SK-N-SH treated with all-trans-retinoic acid at 6 μM for 48 hours (cell line): Measurements from ENCODE around the gene NSRP1.

Source experiments
- ATAC-seq: fragments of 200-7000 bp; cut with Tn5 transposase; 3 replicates; pipeline ENCODE4 v1.9.1; 2020; ENCODE audit warnings: mild to moderate bottlenecking, moderate library complexity
- ARNTL ChIP-seq: fragments of 450-650 bp; formaldehyde crosslinking; IDR thresholded peaks from 2 replicates; pipeline ENCODE4 v1.5.0; 2020; ENCODE audit warnings: low read depth, mild to moderate bottlenecking, moderate library complexity, borderline replicate concordance
- BACH2 ChIP-seq: fragments of 250-450 bp; sonication (Bioruptor Pico); IDR thresholded peaks from 2 replicates; pipeline ENCODE4 v1.9.0; 2021; ENCODE audit warnings: mild to moderate bottlenecking, borderline replicate concordance
- CREB5 ChIP-seq: fragments of 250-450 bp; sonication (Bioruptor Pico); IDR thresholded peaks from 2 replicates; pipeline ENCODE4 v1.5.1; 2020; ENCODE audit warnings: low read depth, mild to moderate bottlenecking, moderate library complexity
- CSDC2 ChIP-seq: fragments of 250-450 bp; sonication (Bioruptor Pico); IDR thresholded peaks from 2 replicates; pipeline ENCODE4 v1.5.0; 2020; ENCODE audit warnings: mild to moderate bottlenecking, moderate library complexity
- CSRNP3 ChIP-seq: fragments of 250-450 bp; sonication (Bioruptor Pico); IDR thresholded peaks from 2 replicates; pipeline ENCODE4 v1.5.1; 2021; ENCODE audit warnings: mild to moderate bottlenecking, moderate library complexity
- GLIS3 ChIP-seq: fragments of 250-450 bp; sonication (Bioruptor Pico); IDR thresholded peaks from 2 replicates; pipeline ENCODE4 v1.5.0; 2020; ENCODE audit warnings: mild to moderate bottlenecking, moderate library complexity
- ISL1 ChIP-seq: fragments of 250-450 bp; sonication (Bioruptor Pico); IDR thresholded peaks from 2 replicates; pipeline ENCODE4 v2.1.2; 2022; ENCODE audit warnings: mild to moderate bottlenecking, moderate library complexity
- OSR1 ChIP-seq: fragments of 250-450 bp; sonication (Bioruptor Pico); IDR thresholded peaks from 2 replicates; pipeline ENCODE4 v1.8.0; 2022; ENCODE audit warnings: moderate library complexity, mild to moderate bottlenecking, inconsistent platforms
- PPARA ChIP-seq: fragments of 250-450 bp; sonication (Bioruptor Pico); IDR thresholded peaks from 2 replicates; pipeline ENCODE4 v1.5.0; 2020; ENCODE audit warnings: mild to moderate bottlenecking, borderline replicate concordance
- RARB ChIP-seq: fragments of 250-450 bp; sonication (Bioruptor Pico); IDR thresholded peaks from 2 replicates; pipeline ENCODE4 v1.8.0; 2021; ENCODE audit warnings: mild to moderate bottlenecking, moderate library complexity
- SNAI2 ChIP-seq: fragments of 250-450 bp; sonication (Bioruptor Pico); IDR thresholded peaks from 2 replicates; pipeline ENCODE4 v1.5.0; 2020; ENCODE audit warnings: mild to moderate bottlenecking, moderate library complexity
- TCF4 ChIP-seq: fragments of 250-450 bp; sonication (Bioruptor Pico); IDR thresholded peaks from 2 replicates; pipeline ENCODE4 v1.8.0; 2021; ENCODE audit warnings: mild to moderate bottlenecking, moderate library complexity, borderline replicate concordance
- TSHZ2 ChIP-seq: fragments of 250-450 bp; sonication (Bioruptor Pico); IDR thresholded peaks from 2 replicates; pipeline ENCODE4 v1.5.0; 2020; ENCODE audit warnings: mild to moderate bottlenecking, moderate library complexity
- ZC3H10 ChIP-seq: fragments of 250-450 bp; sonication (Bioruptor Pico); IDR thresholded peaks from 2 replicates; pipeline ENCODE4 v1.5.1; 2021; ENCODE audit warnings: mild to moderate bottlenecking, moderate library complexity
- ZFP3 ChIP-seq: fragments of 250-450 bp; sonication (Bioruptor Pico); IDR thresholded peaks from 2 replicates; pipeline ENCODE4 v1.5.0; 2020; ENCODE audit warnings: mild to moderate bottlenecking, moderate library complexity
- ZFP30 ChIP-seq: fragments of 450-650 bp; formaldehyde crosslinking; IDR thresholded peaks from 2 replicates; pipeline ENCODE4 v1.5.0; 2022; ENCODE audit warnings: mild to moderate bottlenecking, moderate library complexity
- ZNF565 ChIP-seq: fragments of 450-650 bp; formaldehyde crosslinking; conservative IDR thresholded peaks from 2 replicates; pipeline ENCODE4 v1.5.0; 2020; ENCODE audit warnings: low read depth, mild to moderate bottlenecking, moderate library complexity
- ZNF70 ChIP-seq: fragments of 450-650 bp; formaldehyde crosslinking; IDR thresholded peaks from 2 replicates; pipeline ENCODE4 v1.5.0; 2020; ENCODE audit warnings: mild to moderate bottlenecking, moderate library complexity
- ZNF8 ChIP-seq: fragments of 450-650 bp; formaldehyde crosslinking; IDR thresholded peaks from 2 replicates; pipeline ENCODE4 v1.5.0; 2020; ENCODE audit warnings: mild to moderate bottlenecking, moderate library complexity
- TF ChIP-seq, protein P1 (sequence below): fragments of 250-450 bp; sonication (Bioruptor Pico); IDR thresholded peaks from 2 replicates; pipeline ENCODE4 v1.8.0; 2021; ENCODE audit warnings: low read depth, mild to moderate bottlenecking, moderate library complexity, borderline replicate concordance

NSRP1 gene

DNA sequence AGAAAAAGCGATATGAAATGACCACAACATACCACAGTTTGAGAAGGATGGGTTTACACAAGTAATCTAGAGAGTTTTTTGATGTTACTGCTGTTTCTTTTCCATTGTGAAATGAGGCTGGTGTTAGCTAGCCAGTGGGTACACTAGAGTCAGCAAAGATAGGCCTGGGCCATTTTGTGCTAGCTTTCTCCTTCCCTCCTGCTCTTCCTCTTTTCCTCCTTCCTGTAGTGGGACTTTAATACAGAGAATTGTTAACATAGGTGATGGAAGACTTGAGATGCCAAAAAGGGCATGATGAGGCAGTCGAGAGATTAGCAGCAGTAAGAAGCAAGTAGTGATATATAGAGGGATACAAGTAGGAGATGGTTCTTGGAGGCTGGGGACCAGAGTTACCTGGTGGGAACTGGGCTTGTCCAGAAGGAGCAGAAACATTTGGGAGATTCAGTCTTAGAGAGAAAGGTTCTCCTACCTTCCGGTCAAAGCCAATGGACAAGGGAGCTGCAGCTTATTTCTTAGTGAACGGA, 7.7 kb downstream of the NSRP1 start:
- TF ChIP-seq CSRNP3 (CRISPR knock-in tag) (no peak), ZNF70 (no peak), GLIS3 (CRISPR knock-in tag) (no peak), ZC3H10 (CRISPR knock-in tag) (no peak), ZNF565 (no peak), OSR1 (no peak), SNAI2 (CRISPR knock-in tag) (no peak), ISL1 (CRISPR knock-in tag) (no peak), PPARA (CRISPR knock-in tag) (no peak), CSDC2 (CRISPR knock-in tag) (no peak)
- TF ChIP-seq, protein P1, sequence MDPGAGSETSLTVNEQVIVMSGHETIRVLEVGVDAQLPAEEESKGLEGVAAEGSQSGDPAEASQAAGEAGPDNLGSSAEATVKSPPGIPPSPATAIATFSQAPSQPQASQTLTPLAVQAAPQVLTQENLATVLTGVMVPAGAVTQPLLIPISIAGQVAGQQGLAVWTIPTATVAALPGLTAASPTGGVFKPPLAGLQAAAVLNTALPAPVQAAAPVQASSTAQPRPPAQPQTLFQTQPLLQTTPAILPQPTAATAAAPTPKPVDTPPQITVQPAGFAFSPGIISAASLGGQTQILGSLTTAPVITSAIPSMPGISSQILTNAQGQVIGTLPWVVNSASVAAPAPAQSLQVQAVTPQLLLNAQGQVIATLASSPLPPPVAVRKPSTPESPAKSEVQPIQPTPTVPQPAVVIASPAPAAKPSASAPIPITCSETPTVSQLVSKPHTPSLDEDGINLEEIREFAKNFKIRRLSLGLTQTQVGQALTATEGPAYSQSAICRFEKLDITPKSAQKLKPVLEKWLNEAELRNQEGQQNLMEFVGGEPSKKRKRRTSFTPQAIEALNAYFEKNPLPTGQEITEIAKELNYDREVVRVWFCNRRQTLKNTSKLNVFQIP (CRISPR knock-in tag), result no peak
- TF ChIP-seq, all 23 proteins: peak for 0
- ATAC-seq, result no peak

DNA sequence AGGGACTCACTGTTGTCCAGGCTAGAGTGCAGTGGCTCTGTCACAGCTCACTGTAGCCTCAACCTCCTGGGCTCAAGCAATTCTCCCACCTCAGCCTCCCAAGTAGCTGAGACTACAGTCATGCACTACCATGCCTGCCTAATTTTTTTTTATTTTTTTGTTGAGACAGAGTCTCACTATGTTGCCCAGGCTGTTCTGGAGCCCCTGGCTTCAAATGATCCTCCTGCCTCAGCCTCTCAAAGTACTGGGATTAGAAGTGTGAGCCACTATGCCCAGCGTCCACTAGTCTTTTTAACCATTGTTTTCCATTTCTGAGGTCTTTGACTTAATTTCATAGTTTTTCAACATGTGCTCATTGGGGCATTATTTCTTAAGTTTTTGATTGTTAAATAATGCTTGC, 13.5 kb downstream of the NSRP1 start:
- TF ChIP-seq ZNF8 (CRISPR knock-in tag) (no peak), ZFP30 (CRISPR knock-in tag) (no peak), CREB5 (CRISPR knock-in tag) (no peak), ZFP3 (CRISPR knock-in tag) (no peak), TCF4 (CRISPR knock-in tag) (no peak), TSHZ2 (CRISPR knock-in tag) (no peak), SNAI2 (CRISPR knock-in tag) (no peak), CSRNP3 (CRISPR knock-in tag) (no peak), ZNF565 (no peak), BACH2 (CRISPR knock-in tag) (no peak), ZNF70 (no peak), ARNTL (CRISPR knock-in tag) (no peak), GLIS3 (CRISPR knock-in tag) (no peak)
- TF ChIP-seq, protein P1 (CRISPR knock-in tag), result no peak
- no peak for ATAC-seq

- no peak for ATAC-seq
- no peak for TF ChIP-seq OSR1
- no peak for TF ChIP-seq RARB (CRISPR knock-in tag)
- TF ChIP-seq TSHZ2 (CRISPR knock-in tag), result no peak
- TF ChIP-seq BACH2 (CRISPR knock-in tag), result no peak
- no peak for TF ChIP-seq ZNF8 (CRISPR knock-in tag)
- TF ChIP-seq PPARA (CRISPR knock-in tag), result no peak
- TF ChIP-seq, protein P1 (CRISPR knock-in tag), result no peak
- TF ChIP-seq ZC3H10 (CRISPR knock-in tag), result no peak
- no peak for TF ChIP-seq TCF4 (CRISPR knock-in tag)
- TF ChIP-seq CSDC2 (CRISPR knock-in tag), result no peak
Observed at GRCh38 chr17:30132615-30133014, 16.0 kb downstream of the NSRP1 start.
